Activated CD4-positive, alpha-beta T cell treated with anti-CD3 and anti-CD28 coated beads for 36 hours (primary cell): ENCODE results near the gene SPEM3. TPM values are rescaled to one million over a fixed set of nuclear protein-coding genes. Genes with fewer than 3 reads are reported as not detected.
"Not testable (repeated sequence)": the region's sequence is repeated elsewhere in the genome, so short reads cannot be mapped to it uniquely, and the experiment has no call there.

Source experiments
- ATAC-seq: fragments of 200-7000 bp; cut with Tn5 transposase; one replicate; pipeline ENCODE4 v1.10.0; 2021; ENCODE audit warnings: mild to moderate bottlenecking, moderate library complexity
- CTCF ChIA-PET: fragments of 350-600 bp; sonication (Branson Sonifier 250); formaldehyde crosslinking; loops from one replicate; lab custom pipeline; 2021; ENCODE audit warnings: antibody characterized with exemption; lab: Charles Lee
- POLR2A ChIA-PET: fragments of 350-600 bp; sonication (Branson Sonifier 250); formaldehyde crosslinking; loops from one replicate; lab custom pipeline; 2021; ENCODE audit warnings: antibody characterized with exemption, inconsistent platforms; lab: Charles Lee
- DNase-seq: peaks from one replicate; pipeline ENCODE4 v3.0.0-alpha.2; 2020
- H3K27ac Mint-ChIP-seq: one replicate; pipeline ENCODE4 v1.8.0; 2021; ENCODE audit warnings: mixed read lengths
- H3K27me3 Mint-ChIP-seq: one replicate; pipeline ENCODE4 v1.8.0; 2021; ENCODE audit warnings: mixed read lengths
- H3K36me3 Mint-ChIP-seq: one replicate; pipeline ENCODE4 v1.8.0; 2021; ENCODE audit warnings: low read depth, mixed read lengths
- H3K4me1 Mint-ChIP-seq: one replicate; pipeline ENCODE4 v1.8.0; 2021; ENCODE audit warnings: mixed read lengths
- H3K4me3 Mint-ChIP-seq: one replicate; pipeline ENCODE4 v1.8.0; 2021; ENCODE audit warnings: mild to moderate bottlenecking, moderate library complexity, mixed read lengths
- H3K9me3 Mint-ChIP-seq: one replicate; pipeline ENCODE4 v1.8.0; 2021; ENCODE audit warnings: low read depth, mixed read lengths
- intact Hi-C, 2 experiments: fragments of 100-400 bp; cut with DNase I in 1 of 2; cut with micrococcal nuclease in 1 of 2; formaldehyde crosslinking; loops; one replicate each; pipeline versions ENCODE4 v1.14.2 to v1.15.1; 2022 to 2024; cut with DNase I, micrococcal nuclease
- total RNA-seq, 2 experiments: library from RNA; stranded (reverse); gene quantifications; one replicate each; pipeline ENCODE4 v1.2.3, GENCODE V29; 2021

Gene SPEM3
- total RNA-seq, 2 experiments from 2014 or later: not detected

GRCh38 chr17:7481842-7482741 lies 53.4 kb downstream of the SPEM3 start:
- H3K4me3 Mint-ChIP-seq: peak overlapping the region; percentile 99
- not testable (repeated sequence) for ATAC-seq, H3K27me3 Mint-ChIP-seq, DNase-seq, H3K9me3 Mint-ChIP-seq
- peaks cover 67% of the 10 kb centered on the region for H3K4me1 Mint-ChIP-seq
- CTCF ChIA-PET: interaction anchor here (0.6 kb wide), 2 partner anchors 41 to 148 kb away, joined by 3 read pairs; no protein-coding TSS in a partner anchor
- peak overlapping the region; percentile 100 for H3K27ac Mint-ChIP-seq
- H3K36me3 Mint-ChIP-seq: peaks cover 19% of the 10 kb centered on the region
- intact Hi-C loops: loop anchor here (5.0 to 10.0 kb wide), 5 partner anchors 230 to 900 kb away; partner anchors contain the start of genes CTDNEP1 (in 1 of the 2), ELP5 (in 1 of the 2), PER1 (in 1 of the 2) and RNASEK (in 1 of the 2)
- POLR2A ChIA-PET: interaction anchor here (0.6 kb wide), 1 partner anchor 691 kb away, joined by 3 read pairs; no protein-coding TSS in a partner anchor

Other genes starting within 250 kb of the SPEM3 start
- gene ASGR1, start 249.5 kb upstream of the SPEM3 start, total RNA-seq: 1 to 10 TPM; 1.1 to 2.2 TPM
- gene DLG4, start 209.0 kb upstream of the SPEM3 start, total RNA-seq: 10 to 100 TPM; 11.7 to 15.4 TPM
- 100 to 1,000 TPM; 263 to 345 TPM for gene ACADVL, start 208.9 kb upstream of the SPEM3 start, total RNA-seq
- 10 to 100 TPM; 49.1 to 53.3 TPM for gene DVL2, start 194.3 kb upstream of the SPEM3 start, total RNA-seq
- gene PHF23, start 189.4 kb upstream of the SPEM3 start, total RNA-seq: 10 to 100 TPM; 23.6 to 35.2 TPM
- 100 to 1,000 TPM; 123 to 162 TPM for gene GABARAP, start 186.4 kb upstream of the SPEM3 start, total RNA-seq
- gene CTDNEP1, start 177.1 kb upstream of the SPEM3 start, total RNA-seq: 100 to 1,000 TPM; 158 to 203 TPM
- gene ELP5, start 176.6 kb upstream of the SPEM3 start, total RNA-seq: 10 to 100 TPM; 58.1 to 62.3 TPM
- under 1 TPM; 0.53 to 0.72 TPM for gene CLDN7, start 166.4 kb upstream of the SPEM3 start, total RNA-seq
- gene SLC2A4, start 147.1 kb upstream of the SPEM3 start, total RNA-seq: under 1 TPM; 0.16 to 0.25 TPM
- gene YBX2, start 134.2 kb upstream of the SPEM3 start, total RNA-seq: under 1 TPM; 0.34 to 0.67 TPM
- 100 to 1,000 TPM; 780 to 934 TPM for gene EIF5A, start 121.2 kb upstream of the SPEM3 start, total RNA-seq
- 10 to 100 TPM; 31.3 to 56.1 TPM for gene GPS2, start 113.5 kb upstream of the SPEM3 start, total RNA-seq
- gene NEURL4, start 99.5 kb upstream of the SPEM3 start, total RNA-seq: 10 to 100 TPM; 22.5 to 29.1 TPM
- 100 to 1,000 TPM; 343 to 375 TPM for gene ACAP1, start 92.3 kb upstream of the SPEM3 start, total RNA-seq
- 1 to 10 TPM; 5.0 to 6.1 TPM for gene KCTD11, start 76.7 kb upstream of the SPEM3 start, total RNA-seq
- gene TMEM95, start 73.7 kb upstream of the SPEM3 start, total RNA-seq: under 1 TPM in 1 of 2 experiments, not detected in 1; 0.16 TPM
- 1 to 10 TPM; 4.8 to 6.9 TPM for gene TNK1, start 47.8 kb upstream of the SPEM3 start, total RNA-seq
- 10 to 100 TPM; 69.3 to 78.9 TPM for gene PLSCR3, start 34.3 kb upstream of the SPEM3 start, total RNA-seq
- gene TMEM256, start 24.8 kb upstream of the SPEM3 start, total RNA-seq: 10 to 100 TPM; 55.8 to 58.1 TPM
- 1 to 10 TPM; 7.0 to 7.1 TPM for gene NLGN2, start 21.0 kb upstream of the SPEM3 start, total RNA-seq
- not detected for gene SPEM1, start 8.5 kb upstream of the SPEM3 start, total RNA-seq
- not detected for gene SPEM2, start 3.2 kb upstream of the SPEM3 start, total RNA-seq
- gene TMEM102, start 6.6 kb downstream of the SPEM3 start, total RNA-seq: 10 to 100 TPM in 1 of 2 experiments, 1 to 10 TPM in 1; 8.7 to 10.7 TPM
- gene FGF11, start 10.7 kb downstream of the SPEM3 start, total RNA-seq: 10 to 100 TPM in 1 of 2 experiments, 1 to 10 TPM in 1; 6.9 to 10.6 TPM
- 1 to 10 TPM; 7.8 to 8.7 TPM for gene CHRNB1, start 16.2 kb downstream of the SPEM3 start, total RNA-seq
- 10 to 100 TPM; 17.5 to 20.9 TPM for gene ZBTB4, start 50.8 kb downstream of the SPEM3 start, total RNA-seq
- gene SLC35G6, start 52.6 kb downstream of the SPEM3 start, total RNA-seq: not detected
- gene POLR2A, start 55.5 kb downstream of the SPEM3 start, total RNA-seq: 100 to 1,000 TPM; 193 to 203 TPM
- 10 to 100 TPM; 10.9 to 13.7 TPM for gene TNFSF12, start 120.2 kb downstream of the SPEM3 start, total RNA-seq
- 1 to 10 TPM; 1.8 to 2.5 TPM for gene TNFSF13, start 129.9 kb downstream of the SPEM3 start, total RNA-seq
- 10 to 100 TPM; 59.0 to 78.9 TPM for gene SENP3, start 133.1 kb downstream of the SPEM3 start, total RNA-seq
- gene CD68, start 150.8 kb downstream of the SPEM3 start, total RNA-seq: 10 to 100 TPM in 1 of 2 experiments, 1 to 10 TPM in 1; 9.2 to 13.7 TPM
- gene MPDU1, start 155.0 kb downstream of the SPEM3 start, total RNA-seq: 10 to 100 TPM; 51.7 to 77.0 TPM
- under 1 TPM in 1 of 2 experiments, not detected in 1; 0.16 TPM for gene SOX15, start 161.2 kb downstream of the SPEM3 start, total RNA-seq
- 10 to 100 TPM; 35.6 to 50.2 TPM for gene FXR2, start 186.0 kb downstream of the SPEM3 start, total RNA-seq
- gene SAT2, start 199.0 kb downstream of the SPEM3 start, total RNA-seq: 10 to 100 TPM; 15.9 to 22.2 TPM
- under 1 TPM; 0.25 to 0.30 TPM for gene SHBG, start 201.3 kb downstream of the SPEM3 start, total RNA-seq
- under 1 TPM; 0.32 to 0.33 TPM for gene ATP1B2, start 222.1 kb downstream of the SPEM3 start, total RNA-seq